ENCODE measurements around the gene GTF2IRD1. TPM values are rescaled to one million over a fixed set of nuclear protein-coding genes. Genes with fewer than 3 reads are reported as not detected.
"Not testable (repeated sequence)": the region's sequence is repeated elsewhere in the genome, so short reads cannot be mapped to it uniquely, and the experiment has no call there.

Gene GTF2IRD1
- total RNA-seq, 1 experiment from 2014 or later: 42.9 TPM

GRCh38 chr7:74526780-74527179 lies 73.1 kb downstream of the GTF2IRD1 start (continued):
- TF ChIP-seq AR (CRISPR knock-in tag; IDR thresholded peaks at IDR 0.05) (no peak), ZNF396 (CRISPR knock-in tag; IDR thresholded peaks at IDR 0.05; ENCODE audit: borderline replicate concordance) (no peak), JUN (CRISPR knock-in tag; IDR thresholded peaks at IDR 0.05) (no peak), ZNF263 (CRISPR knock-in tag; IDR thresholded peaks at IDR 0.05; ENCODE audit: low read depth) (no peak), E2F1 (CRISPR knock-in tag; IDR thresholded peaks at IDR 0.05) (no peak), ATF1 (CRISPR knock-in tag; IDR thresholded peaks at IDR 0.05) (no peak), ATF3 (CRISPR knock-in tag; conservative IDR thresholded peaks at IDR 0.05) (no peak)

- Mint-ChIP-seq H3K27me3 (ENCODE audit: low read depth) (no peaks in the 10 kb centered on the region), H3K9me3 (no peaks in the 10 kb centered on the region), H3K4me1 (peaks cover 16% of the 10 kb centered on the region), H3K36me3 (peaks cover 28% of the 10 kb centered on the region), H3K27ac (no peak overlapping the region), H3K4me3 (no peak overlapping the region)
- ATAC-seq (no peak), DNase-seq (ENCODE audit: low spot score) (no peak)
- TF ChIP-seq ESRRA (CRISPR knock-in tag; IDR thresholded peaks at IDR 0.05; ENCODE audit: borderline replicate concordance) (no peak), CREM (CRISPR knock-in tag; IDR thresholded peaks at IDR 0.05) (no peak), HMGA2 (CRISPR knock-in tag; IDR thresholded peaks at IDR 0.05) (no peak)
- POLR2A ChIA-PET: no interaction called here
- CTCF ChIA-PET: interaction anchor here (1.2 to 2.3 kb wide), 2 partner anchors 110 to 126 kb away, joined by 3 to 7 read pairs; no protein-coding TSS in a partner anchor
Measured at GRCh38 chr7:74527842-74528241, 74.1 kb downstream of the GTF2IRD1 start.

- CTCF ChIA-PET; H3K4me3 Mint-ChIP-seq; DNase-seq (ENCODE audit: low spot score); POLR2A ChIA-PET; H3K27ac Mint-ChIP-seq; ATAC-seq; H3K9me3 Mint-ChIP-seq; H3K27me3 Mint-ChIP-seq (ENCODE audit: low read depth): not testable (repeated sequence)
- peaks cover 27% of the 10 kb centered on the region for H3K36me3 Mint-ChIP-seq
- peaks cover 16% of the 10 kb centered on the region for H3K4me1 Mint-ChIP-seq
Measured at GRCh38 chr7:74528773-74529172, 75.1 kb downstream of the GTF2IRD1 start.

- ChIA-PET POLR2A (no interaction called here), CTCF (no interaction called here)
- TF ChIP-seq GABPB1 (CRISPR knock-in tag; IDR thresholded peaks at IDR 0.05): peak; percentile 47; the same call in 1 of the 2 replicates
- no peak for TF ChIP-seq MYBL2 (CRISPR knock-in tag; IDR thresholded peaks at IDR 0.05)
- Mint-ChIP-seq H3K27me3 (ENCODE audit: low read depth) (no peaks in the 10 kb centered on the region), H3K4me3 (no peak overlapping the region), H3K27ac (no peak overlapping the region), H3K4me1 (no peaks in the 10 kb centered on the region), H3K9me3 (no peaks in the 10 kb centered on the region), H3K36me3 (peaks cover 10% of the 10 kb centered on the region)
- no peak for DNase-seq (ENCODE audit: low spot score)
- peak; percentile 31; the same call in 1 of the 2 replicates for ATAC-seq
Measured at GRCh38 chr7:74535951-74536356, 82.2 kb downstream of the GTF2IRD1 start.

- H3K27ac Mint-ChIP-seq; CTCF ChIA-PET; POLR2A ChIA-PET; H3K27me3 Mint-ChIP-seq (ENCODE audit: low read depth); DNase-seq (ENCODE audit: low spot score); H3K4me1 Mint-ChIP-seq; ATAC-seq; H3K4me3 Mint-ChIP-seq; H3K9me3 Mint-ChIP-seq: not testable (repeated sequence)
- H3K36me3 Mint-ChIP-seq: peaks cover 25% of the 10 kb centered on the region
Measured at GRCh38 chr7:74541937-74542336, 88.2 kb downstream of the GTF2IRD1 start.
